Panc1 (cell line): Measurements from ENCODE around the gene ALDH7A1. TPM values are rescaled to one million over a fixed set of nuclear protein-coding genes. Genes with fewer than 3 reads are reported as not detected.

Experiments
- ATAC-seq: fragments of 200-7000 bp; cut with Tn5 transposase; 2 replicates; pipeline ENCODE4 v1.9.1; 2020; ENCODE audit warnings: mild to moderate bottlenecking, moderate library complexity
- BruUV-seq: library from RNA; stranded (reverse); fragments of 400-500 nt; replicated peaks from 2 replicates; lab custom pipeline; 2021; lab: Mats Ljungman, UMichigan
- CTCF ChIA-PET: fragments of 300-600 bp; sonication (Branson Sonifier 250); formaldehyde crosslinking; loops from one replicate; lab custom pipeline; 2022; ENCODE audit warnings: antibody characterized with exemption; lab: Charles Lee
- POLR2A ChIA-PET: fragments of 300-600 bp; sonication (Branson Sonifier 250); formaldehyde crosslinking; loops from one replicate; lab custom pipeline; 2022; ENCODE audit warnings: antibody characterized with exemption; lab: Charles Lee
- DNase-seq: peaks from one replicate; pipeline ENCODE4 v3.0.0-alpha.2; 2010; ENCODE audit warnings: low read depth, low spot score
- H3K27ac ChIP-seq: 2 replicates; pipeline ENCODE4 v1.5.1; 2011; ENCODE audit warnings: mild to moderate bottlenecking, low read length, inconsistent platforms
- H3K27me3 ChIP-seq: fragments of 200-500 bp; sonication (Bioruptor generic); 2 replicates; pipeline ENCODE4 v1.6.0; 2014; ENCODE audit warnings: low read length, inconsistent platforms; ENCODE audit not compliant: control insufficient read depth, insufficient read depth
- H3K36me3 ChIP-seq: fragments of 200-500 bp; sonication (Bioruptor generic); 2 replicates; pipeline ENCODE4 v1.5.1; 2014; ENCODE audit warnings: inconsistent platforms, mild to moderate bottlenecking, low read length, moderate library complexity; ENCODE audit not compliant: control insufficient read depth, insufficient read depth
- H3K4me1 ChIP-seq: 2 replicates; pipeline ENCODE4 v1.5.1; 2011; ENCODE audit warnings: inconsistent platforms, mild to moderate bottlenecking, low read length, moderate library complexity; ENCODE audit not compliant: control insufficient read depth, insufficient read depth
- H3K4me3 ChIP-seq, 2 experiments: 2 replicates each; pipeline ENCODE4 v1.5.1; 2011 to 2012; ENCODE audit warnings: low read depth in 2 of 2, low read length in 2 of 2, mild to moderate bottlenecking in 2 of 2, inconsistent platforms in 1 of 2, moderate library complexity in 1 of 2
- H3K9me3 ChIP-seq: fragments of 200-500 bp; sonication (Bioruptor generic); 2 replicates; pipeline ENCODE4 v1.5.1; 2014; ENCODE audit warnings: low read depth, mild to moderate bottlenecking, inconsistent platforms, low read length, moderate library complexity; ENCODE audit not compliant: control insufficient read depth, insufficient read depth
- CTCF ChIP-seq: fragments of 450-650 bp; IDR thresholded peaks from 2 replicates; pipeline ENCODE4 v1.5.1; 2017; ENCODE audit warnings: mild to moderate bottlenecking
- POLR2AphosphoS5 ChIP-seq: IDR thresholded peaks from 2 replicates; pipeline ENCODE4 v1.6.1; 2012; ENCODE audit warnings: mild to moderate bottlenecking, low read depth, low read length, moderate library complexity
- SIN3A ChIP-seq: IDR thresholded peaks from 2 replicates; pipeline ENCODE4 v1.6.1; 2012; ENCODE audit warnings: low read depth, mild to moderate bottlenecking, low read length, moderate library complexity, borderline replicate concordance; ENCODE audit not compliant: insufficient read depth
- TCF7L2 ChIP-seq: IDR thresholded peaks from 2 replicates; pipeline ENCODE4 v1.6.1; 2011; ENCODE audit warnings: mild to moderate bottlenecking, low read depth, low read length, inconsistent platforms
- in situ Hi-C: cut with HindIII; loops from 2 replicates; pipeline ENCODE4 v1.10.0; 2016; ENCODE audit warnings: low sequenced_read_pairs, low pct_unique_long_range_greater_than_20kb
- intact Hi-C: fragments of 100-400 bp; cut with micrococcal nuclease; formaldehyde crosslinking; loops from one replicate; pipeline ENCODE4 v1.10.0; 2022; ENCODE audit not compliant: unreplicated experiment
- total RNA-seq: library from RNA; stranded (reverse); gene quantifications from one replicate; pipeline ENCODE4 v1.2.1, GENCODE V29; 2021; ENCODE audit not compliant: unreplicated experiment
- TF ChIP-seq, protein P1 (sequence below), 2 experiments: IDR thresholded peaks; 2 replicates each; pipeline ENCODE4 v1.6.1; 2011 to 2012; ENCODE audit warnings: low read depth in 2 of 2, control low read depth in 1 of 2, low read length in 1 of 2, mild to moderate bottlenecking in 1 of 2, moderate library complexity in 1 of 2; ENCODE audit not compliant: insufficient read depth in 1 of 2

The ALDH7A1 gene
- total RNA-seq, 1 experiment from 2014 or later: 52.9 TPM

- Histone ChIP-seq H3K36me3 (no peaks in the 10 kb centered on the region), H3K9me3 (no peaks in the 10 kb centered on the region), H3K4me3 (no peak overlapping the region), H3K27me3 (no peaks in the 10 kb centered on the region), H3K4me1 (peaks cover 6% of the 10 kb centered on the region; the same call in 1 of the 2 replicates), H3K27ac (no peak overlapping the region)
- DNase-seq: no peak
- POLR2A ChIA-PET: no interaction called here
- BruUV-seq: no TSS peak
- in situ Hi-C loops (loop anchor here (25.0 kb wide), 1 partner anchor 172 kb away; no protein-coding TSS in a partner anchor), intact Hi-C loops (no loop called here)
- CTCF ChIA-PET: no interaction called here
- TF ChIP-seq SIN3A (no peak), TCF7L2 (no peak), POLR2AphosphoS5 (no peak), CTCF (no peak)
- TF ChIP-seq, protein P1, sequence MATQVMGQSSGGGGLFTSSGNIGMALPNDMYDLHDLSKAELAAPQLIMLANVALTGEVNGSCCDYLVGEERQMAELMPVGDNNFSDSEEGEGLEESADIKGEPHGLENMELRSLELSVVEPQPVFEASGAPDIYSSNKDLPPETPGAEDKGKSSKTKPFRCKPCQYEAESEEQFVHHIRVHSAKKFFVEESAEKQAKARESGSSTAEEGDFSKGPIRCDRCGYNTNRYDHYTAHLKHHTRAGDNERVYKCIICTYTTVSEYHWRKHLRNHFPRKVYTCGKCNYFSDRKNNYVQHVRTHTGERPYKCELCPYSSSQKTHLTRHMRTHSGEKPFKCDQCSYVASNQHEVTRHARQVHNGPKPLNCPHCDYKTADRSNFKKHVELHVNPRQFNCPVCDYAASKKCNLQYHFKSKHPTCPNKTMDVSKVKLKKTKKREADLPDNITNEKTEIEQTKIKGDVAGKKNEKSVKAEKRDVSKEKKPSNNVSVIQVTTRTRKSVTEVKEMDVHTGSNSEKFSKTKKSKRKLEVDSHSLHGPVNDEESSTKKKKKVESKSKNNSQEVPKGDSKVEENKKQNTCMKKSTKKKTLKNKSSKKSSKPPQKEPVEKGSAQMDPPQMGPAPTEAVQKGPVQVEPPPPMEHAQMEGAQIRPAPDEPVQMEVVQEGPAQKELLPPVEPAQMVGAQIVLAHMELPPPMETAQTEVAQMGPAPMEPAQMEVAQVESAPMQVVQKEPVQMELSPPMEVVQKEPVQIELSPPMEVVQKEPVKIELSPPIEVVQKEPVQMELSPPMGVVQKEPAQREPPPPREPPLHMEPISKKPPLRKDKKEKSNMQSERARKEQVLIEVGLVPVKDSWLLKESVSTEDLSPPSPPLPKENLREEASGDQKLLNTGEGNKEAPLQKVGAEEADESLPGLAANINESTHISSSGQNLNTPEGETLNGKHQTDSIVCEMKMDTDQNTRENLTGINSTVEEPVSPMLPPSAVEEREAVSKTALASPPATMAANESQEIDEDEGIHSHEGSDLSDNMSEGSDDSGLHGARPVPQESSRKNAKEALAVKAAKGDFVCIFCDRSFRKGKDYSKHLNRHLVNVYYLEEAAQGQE (IDR thresholded peaks at IDR 0.05; ENCODE audit: insufficient read depth in 1 of 2, low read depth in 2 of 2, low read length in 1 of 2): no peak
- no peak for ATAC-seq
Measured at GRCh38 chr5:126534553-126534952, 60.5 kb downstream of the ALDH7A1 start.

GRCh38 chr5:126531543-126532120 lies 63.4 kb downstream of the ALDH7A1 start:
- H3K4me1 ChIP-seq: no peaks in the 10 kb centered on the region
- H3K27ac ChIP-seq: peak overlapping the region; percentile 13; the same call in 1 of the 2 replicates
- DNase-seq (no peak), ATAC-seq (no peak; the same call in 1 of the 2 replicates)
- in situ Hi-C loops: loop anchor here (25.0 kb wide), 1 partner anchor 169 kb away; no protein-coding TSS in a partner anchor
- intact Hi-C loops: no loop called here
- TF ChIP-seq POLR2AphosphoS5 (no peak), SIN3A (no peak), TCF7L2 (no peak), CTCF (no peak)
- TF ChIP-seq, protein P1 (IDR thresholded peaks at IDR 0.05; ENCODE audit: insufficient read depth in 1 of 2, low read depth in 2 of 2, low read length in 1 of 2): no peak
- peaks cover 3% of the 10 kb centered on the region; the same call in 1 of the 2 replicates for H3K9me3 ChIP-seq
- no peaks in the 10 kb centered on the region for H3K36me3 ChIP-seq
- no peaks in the 10 kb centered on the region for H3K27me3 ChIP-seq
- ChIA-PET CTCF (no interaction called here), POLR2A (no interaction called here)
- H3K4me3 ChIP-seq: no peak overlapping the region
- no TSS peak for BruUV-seq
